ENCODE measurements around the gene SLC6A9.

Gene SLC6A9

GRCh38 chr1:44060830-44061267 lies 29.6 kb upstream of the SLC6A9 start:
- DNase-seq (ENCODE audit: low spot score), result no peak
- TF ChIP-seq CTCF (IDR thresholded peaks at IDR 0.05; ENCODE audit: extremely low read depth, missing control alignments), result no peak

- no peak for DNase-seq (ENCODE audit: low spot score)
These were observed 28.5 kb upstream of the SLC6A9 start for GRCh38 chr1:44059664-44060355.

GRCh38 chr1:44059212-44059611 lies 27.9 kb upstream of the SLC6A9 start:
- no peak for DNase-seq (ENCODE audit: low spot score)
- TF ChIP-seq CTCF (IDR thresholded peaks at IDR 0.05; ENCODE audit: extremely low read depth, missing control alignments), result no peak

More at GRCh38 chr1:44059664-44060355, 28.5 kb upstream of the SLC6A9 start:
- TF ChIP-seq CTCF (IDR thresholded peaks at IDR 0.05; ENCODE audit: extremely low read depth, missing control alignments), result no peak

GRCh38 chr1:44057293-44057692 lies 26.0 kb upstream of the SLC6A9 start:
- no peak for DNase-seq (ENCODE audit: low spot score)
- no peak for TF ChIP-seq CTCF (IDR thresholded peaks at IDR 0.05; ENCODE audit: extremely low read depth, missing control alignments)

- TF ChIP-seq CTCF (IDR thresholded peaks at IDR 0.05; ENCODE audit: extremely low read depth, missing control alignments), result no peak
- no peak for DNase-seq (ENCODE audit: low spot score)
These were observed 22.1 kb upstream of the SLC6A9 start for GRCh38 chr1:44053394-44053793.

- DNase-seq (ENCODE audit: low spot score), result no peak
- no peak for TF ChIP-seq CTCF (IDR thresholded peaks at IDR 0.05; ENCODE audit: extremely low read depth, missing control alignments)
These were observed 19.0 kb upstream of the SLC6A9 start for GRCh38 chr1:44050261-44050660.

- TF ChIP-seq CTCF (IDR thresholded peaks at IDR 0.05; ENCODE audit: extremely low read depth, missing control alignments), result no peak
- DNase-seq (ENCODE audit: low spot score), result no peak
These were observed 18.6 kb upstream of the SLC6A9 start for GRCh38 chr1:44049839-44050238.

All from GM20000 (cell line).